PC-3 (cell line): Measurements from ENCODE around the gene SLIT1. TPM values are rescaled to one million over a fixed set of nuclear protein-coding genes. Genes with fewer than 3 reads are reported as not detected.

ENCODE experiments used
- ATAC-seq: fragments of 200-7000 bp; cut with Tn5 transposase; 2 replicates; pipeline ENCODE4 v1.9.1; 2020; ENCODE audit warnings: mild to moderate bottlenecking, moderate library complexity
- BruUV-seq: library from RNA; stranded (reverse); fragments of 400-500 nt; replicated peaks from 2 replicates; lab custom pipeline; 2021; lab: Mats Ljungman, UMichigan
- CTCF ChIA-PET: fragments of 300-600 bp; sonication (Branson Sonifier 250); formaldehyde crosslinking; loops from one replicate; lab custom pipeline; 2022; ENCODE audit warnings: antibody characterized with exemption; lab: Charles Lee
- POLR2A ChIA-PET: fragments of 300-600 bp; sonication (Branson Sonifier 250); formaldehyde crosslinking; loops from one replicate; lab custom pipeline; 2022; ENCODE audit warnings: antibody characterized with exemption; ENCODE audit not compliant: unreplicated experiment; lab: Charles Lee
- DNase-seq: peaks from one replicate; pipeline ENCODE4 v3.0.0-alpha.2; 2015
- H2AFZ ChIP-seq: fragments of 300-600 bp; sonication (generic); 2 replicates; pipeline ENCODE4 v1.6.0; 2016; ENCODE audit warnings: antibody characterized with exemption, low read length
- H3F3A ChIP-seq: fragments of 300-600 bp; sonication (generic); one replicate; pipeline ENCODE4 v1.6.0; 2017; ENCODE audit warnings: antibody characterized with exemption, low read length, control low read depth, mild to moderate bottlenecking; ENCODE audit not compliant: unreplicated experiment
- H3K27ac ChIP-seq: fragments of 300-600 bp; sonication (generic); 2 replicates; pipeline ENCODE4 v1.5.1; 2016; ENCODE audit warnings: mild to moderate bottlenecking, low read length
- H3K27me3 ChIP-seq: fragments of 300-600 bp; sonication (generic); 2 replicates; pipeline ENCODE4 v1.6.1; 2016; ENCODE audit warnings: low read length, mixed read lengths
- H3K36me3 ChIP-seq: fragments of 300-600 bp; sonication (generic); 2 replicates; pipeline ENCODE4 v1.6.1; 2016; ENCODE audit warnings: low read depth, mixed run types, low read length, mixed read lengths
- H3K4me1 ChIP-seq: fragments of 300-600 bp; sonication (generic); 2 replicates; pipeline ENCODE4 v1.5.1; 2016; ENCODE audit warnings: low read length; ENCODE audit not compliant: insufficient read depth
- H3K4me2 ChIP-seq: fragments of 300-600 bp; sonication (generic); 2 replicates; pipeline ENCODE4 v1.6.0; 2016; ENCODE audit warnings: low read length
- H3K4me3 ChIP-seq: fragments of 300-600 bp; sonication (generic); 2 replicates; pipeline ENCODE4 v1.5.1; 2016; ENCODE audit warnings: mild to moderate bottlenecking, low read length, mixed read lengths
- H3K79me2 ChIP-seq: fragments of 300-600 bp; sonication (generic); 2 replicates; pipeline ENCODE4 v1.6.1; 2017; ENCODE audit warnings: low read length, mixed read lengths
- H3K9ac ChIP-seq: fragments of 300-600 bp; sonication (generic); 2 replicates; pipeline ENCODE4 v1.6.0; 2016; ENCODE audit warnings: mild to moderate bottlenecking, low read length
- H3K9me2 ChIP-seq: fragments of 300-600 bp; sonication (generic); replicated peaks from 2 replicates; pipeline ENCODE4 v1.6.1; 2016; ENCODE audit warnings: mixed run types, low read length, mixed read lengths
- H3K9me3 ChIP-seq: fragments of 300-600 bp; sonication (generic); 2 replicates; pipeline ENCODE4 v1.6.1; 2016; ENCODE audit warnings: low read length, mixed read lengths
- H4K20me1 ChIP-seq: fragments of 300-600 bp; sonication (generic); 2 replicates; pipeline ENCODE4 v1.6.1; 2016; ENCODE audit warnings: low read length, mixed read lengths
- EZH2 ChIP-seq: fragments of 300-600 bp; sonication (generic); IDR thresholded peaks from one replicate; pipeline ENCODE4 v1.6.1; 2017; ENCODE audit warnings: antibody characterized with exemption, mild to moderate bottlenecking, low read length; ENCODE audit not compliant: unreplicated experiment
- EZH2phosphoT487 ChIP-seq: fragments of 300-600 bp; sonication (generic); IDR thresholded peaks from 2 replicates; pipeline ENCODE4 v1.6.1; 2018; ENCODE audit warnings: mild to moderate bottlenecking, antibody characterized with exemption, low read length, borderline replicate concordance
- intact Hi-C: fragments of 100-400 bp; cut with micrococcal nuclease; formaldehyde crosslinking; loops from 2 replicates; pipeline ENCODE4 v1.9.0; 2023
- total RNA-seq: library from RNA; depleted of rRNA; stranded (reverse); fragments of >200 nt; gene quantifications from 2 replicates; pipeline ENCODE4 v1.2.3, GENCODE V29; 2014
- TF ChIP-seq, protein P1 (sequence below): fragments of 300-600 bp; sonication (generic); conservative IDR thresholded peaks from 2 replicates; pipeline ENCODE4 v1.5.1; 2017; ENCODE audit warnings: antibody characterized with exemption, low read depth, mild to moderate bottlenecking, low read length

The SLIT1 gene
- total RNA-seq, 1 experiment from 2014 or later = not detected

DNA sequence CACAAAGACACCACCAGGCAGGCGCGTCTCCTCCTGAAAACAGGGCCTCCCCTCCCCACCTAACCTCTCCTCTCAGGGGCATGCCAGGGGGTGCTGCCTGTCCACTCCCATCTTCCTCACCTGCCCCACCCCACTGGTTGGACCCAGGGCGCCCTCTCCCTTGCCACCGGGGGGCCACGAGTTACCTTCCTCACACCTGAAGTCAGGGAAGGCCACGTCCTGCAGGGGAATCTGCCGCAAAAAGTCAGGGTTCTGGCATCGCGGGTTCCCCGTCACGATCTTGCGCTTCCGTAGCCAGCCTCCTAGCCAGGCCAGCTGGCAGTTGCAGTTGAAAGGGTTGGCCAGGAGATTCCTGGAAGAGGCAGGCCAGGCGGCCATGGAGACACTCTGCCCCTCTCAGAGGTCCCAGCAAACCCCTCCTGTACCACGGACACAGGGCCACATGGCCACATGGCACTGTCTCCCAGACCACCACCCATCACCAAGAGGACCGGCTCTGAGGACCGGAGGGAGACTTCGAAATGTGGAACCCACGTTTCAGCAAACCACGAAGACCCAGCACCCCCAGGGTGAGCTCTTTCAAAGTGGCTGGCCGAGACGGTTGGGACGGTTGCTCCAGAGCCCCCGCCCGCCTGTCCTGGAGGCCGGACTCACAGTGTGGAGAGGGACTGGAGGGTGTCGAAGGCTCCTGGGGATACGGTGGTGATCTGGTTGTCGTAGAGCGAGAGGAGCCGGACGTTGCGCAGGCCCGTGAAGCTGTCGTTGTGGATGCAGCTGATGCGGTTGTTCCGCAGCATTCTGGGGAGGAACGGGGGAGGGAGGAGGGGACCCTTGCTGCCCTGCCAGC lies 142.8 kb downstream of the SLIT1 start:
- Histone ChIP-seq H3K79me2 (no peaks in the 10 kb centered on the region), H3K4me1 (0 out of 2 replicates have a peak, but pooled peaks cover 4% of the 10 kb centered on the region), H3K9me2 (no peaks in the 10 kb centered on the region), H3K27ac (no peak overlapping the region), H3F3A (no peaks in the 10 kb centered on the region), H3K27me3 (no peaks in the 10 kb centered on the region), H3K9me3 (no peaks in the 10 kb centered on the region), H3K4me2 (no peak overlapping the region), H4K20me1 (no peaks in the 10 kb centered on the region), H3K4me3 (no peak overlapping the region), H2AFZ (no peak overlapping the region), H3K9ac (no peak overlapping the region), H3K36me3 (no peaks in the 10 kb centered on the region)
- no peak for TF ChIP-seq EZH2
- TF ChIP-seq, protein P1, sequence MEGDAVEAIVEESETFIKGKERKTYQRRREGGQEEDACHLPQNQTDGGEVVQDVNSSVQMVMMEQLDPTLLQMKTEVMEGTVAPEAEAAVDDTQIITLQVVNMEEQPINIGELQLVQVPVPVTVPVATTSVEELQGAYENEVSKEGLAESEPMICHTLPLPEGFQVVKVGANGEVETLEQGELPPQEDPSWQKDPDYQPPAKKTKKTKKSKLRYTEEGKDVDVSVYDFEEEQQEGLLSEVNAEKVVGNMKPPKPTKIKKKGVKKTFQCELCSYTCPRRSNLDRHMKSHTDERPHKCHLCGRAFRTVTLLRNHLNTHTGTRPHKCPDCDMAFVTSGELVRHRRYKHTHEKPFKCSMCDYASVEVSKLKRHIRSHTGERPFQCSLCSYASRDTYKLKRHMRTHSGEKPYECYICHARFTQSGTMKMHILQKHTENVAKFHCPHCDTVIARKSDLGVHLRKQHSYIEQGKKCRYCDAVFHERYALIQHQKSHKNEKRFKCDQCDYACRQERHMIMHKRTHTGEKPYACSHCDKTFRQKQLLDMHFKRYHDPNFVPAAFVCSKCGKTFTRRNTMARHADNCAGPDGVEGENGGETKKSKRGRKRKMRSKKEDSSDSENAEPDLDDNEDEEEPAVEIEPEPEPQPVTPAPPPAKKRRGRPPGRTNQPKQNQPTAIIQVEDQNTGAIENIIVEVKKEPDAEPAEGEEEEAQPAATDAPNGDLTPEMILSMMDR = no peak
- TF ChIP-seq EZH2phosphoT487 = no peak
- ChIA-PET CTCF (no interaction called here), POLR2A (no interaction called here)
- ATAC-seq (no peak), DNase-seq (no peak)
- no TSS peak for BruUV-seq
- intact Hi-C loops = no loop called here

DNA sequence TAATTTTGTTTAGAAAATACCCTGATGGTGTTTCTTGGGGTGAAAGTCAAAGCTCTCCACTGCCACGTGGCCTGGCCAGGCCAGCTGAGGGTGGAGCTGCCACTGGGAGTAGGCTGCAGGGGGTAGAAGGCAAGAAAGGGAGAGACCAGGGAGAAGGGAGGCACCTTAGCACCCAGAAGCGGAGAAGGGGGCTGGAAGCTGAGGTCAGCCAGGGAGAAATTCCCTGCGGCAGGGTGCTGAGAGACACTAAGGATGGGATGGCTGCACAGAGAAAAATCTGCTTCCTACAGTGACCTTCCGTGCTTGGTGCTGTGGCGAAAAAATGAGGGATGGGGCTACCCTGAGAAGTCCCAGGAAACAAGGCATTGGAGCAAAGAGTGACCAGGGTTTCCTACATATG lies 143.7 kb downstream of the SLIT1 start:
- ChIA-PET POLR2A (no interaction called here), CTCF (no interaction called here)
- Histone ChIP-seq H3K4me1 (0 out of 2 replicates have a peak, but pooled peaks cover 8% of the 10 kb centered on the region), H4K20me1 (no peaks in the 10 kb centered on the region), H3K79me2 (no peaks in the 10 kb centered on the region), H3K27ac (no peak overlapping the region), H3K4me3 (no peak overlapping the region), H2AFZ (no peak overlapping the region), H3K9me2 (no peaks in the 10 kb centered on the region), H3K27me3 (no peaks in the 10 kb centered on the region), H3K9ac (no peak overlapping the region), H3F3A (no peaks in the 10 kb centered on the region), H3K4me2 (no peak overlapping the region), H3K9me3 (no peaks in the 10 kb centered on the region), H3K36me3 (no peaks in the 10 kb centered on the region)
- no TSS peak for BruUV-seq
- intact Hi-C loops = no loop called here
- no peak for DNase-seq
- ATAC-seq = no peak
- TF ChIP-seq EZH2phosphoT487 (no peak), EZH2 (no peak)
- TF ChIP-seq, protein P1 = no peak

DNA sequence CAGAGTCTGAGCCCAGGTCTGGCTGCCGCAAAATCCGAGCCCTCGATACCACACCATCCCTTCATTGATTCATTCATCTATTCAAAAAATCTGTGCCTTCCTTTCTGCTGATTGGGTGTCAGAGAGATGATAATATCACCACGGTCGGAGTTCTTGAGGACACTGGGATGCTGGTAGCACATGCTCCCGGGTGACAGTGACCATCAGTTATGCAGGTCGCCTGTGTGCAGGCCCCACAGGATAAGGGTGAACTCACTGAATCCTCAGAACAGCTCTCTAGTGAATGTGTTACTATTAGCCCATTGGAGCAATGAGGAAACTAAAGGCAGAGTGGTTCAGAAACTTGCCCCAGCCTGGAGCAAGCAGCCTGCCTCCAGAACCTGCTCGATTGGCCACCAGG lies 145.1 kb downstream of the SLIT1 start:
- CTCF ChIA-PET = no interaction called here
- intact Hi-C loops = no loop called here
- TF ChIP-seq EZH2phosphoT487 (no peak), EZH2 (no peak)
- TF ChIP-seq, protein P1 = no peak

More for the DNA sequence above, 145.1 kb downstream of the SLIT1 start:
- Histone ChIP-seq H3K9me3 (no peaks in the 10 kb centered on the region), H3K4me1 (0 out of 2 replicates have a peak, but pooled peaks cover 8% of the 10 kb centered on the region), H3K27ac (no peak overlapping the region), H3K36me3 (no peaks in the 10 kb centered on the region), H3K4me3 (no peak overlapping the region), H3K9me2 (no peaks in the 10 kb centered on the region), H3K79me2 (no peaks in the 10 kb centered on the region), H4K20me1 (no peaks in the 10 kb centered on the region), H3K9ac (no peak overlapping the region), H3K4me2 (no peak overlapping the region), H3K27me3 (no peaks in the 10 kb centered on the region), H2AFZ (no peak overlapping the region), H3F3A (no peaks in the 10 kb centered on the region)
- no TSS peak for BruUV-seq
- DNase-seq = no peak
- POLR2A ChIA-PET = no interaction called here
- ATAC-seq = no peak
